Loucy (cell line): ENCODE results near the gene CTNND2.

Source experiments
- H2AFZ ChIP-seq: fragments of 200-600 bp; sonication (generic); 2 replicates; pipeline ENCODE4 v1.6.0; 2016; ENCODE audit warnings: antibody characterized with exemption, mild to moderate bottlenecking, low read length, moderate library complexity
- H3F3A ChIP-seq: fragments of 200-600 bp; 2 replicates; pipeline ENCODE4 v1.6.0; 2016; ENCODE audit warnings: antibody characterized with exemption, low read depth, mild to moderate bottlenecking
- H3K27me3 ChIP-seq: fragments of 200-600 bp; sonication (generic); 2 replicates; pipeline ENCODE4 v1.6.1; 2014; ENCODE audit warnings: low read length, mild to moderate bottlenecking; ENCODE audit not compliant: insufficient read depth, poor library complexity, severe bottlenecking
- H3K36me3 ChIP-seq: fragments of 200-600 bp; sonication (generic); 2 replicates; pipeline ENCODE4 v1.6.1; 2016; ENCODE audit warnings: low read length; ENCODE audit not compliant: insufficient read depth
- H3K4me1 ChIP-seq: fragments of 200-600 bp; sonication (generic); 2 replicates; pipeline ENCODE4 v1.5.1; 2014; ENCODE audit warnings: low read length, mild to moderate bottlenecking; ENCODE audit not compliant: insufficient read depth, poor library complexity, severe bottlenecking
- H3K4me2 ChIP-seq: fragments of 200-600 bp; sonication (generic); 2 replicates; pipeline ENCODE4 v1.6.0; 2014; ENCODE audit warnings: antibody characterized with exemption, low read length, low read depth, mild to moderate bottlenecking; ENCODE audit not compliant: poor library complexity, severe bottlenecking
- H3K4me3 ChIP-seq: fragments of 200-600 bp; sonication (generic); 2 replicates; pipeline ENCODE4 v1.5.1; 2014; ENCODE audit warnings: low read length, mild to moderate bottlenecking, mixed read lengths; ENCODE audit not compliant: poor library complexity, severe bottlenecking
- H3K79me2 ChIP-seq: fragments of 200-600 bp; sonication (generic); 2 replicates; pipeline ENCODE4 v1.6.1; 2014; ENCODE audit warnings: low read length; ENCODE audit not compliant: insufficient read depth
- H3K9ac ChIP-seq: fragments of 200-600 bp; sonication (generic); 2 replicates; pipeline ENCODE4 v1.6.0; 2014; ENCODE audit warnings: mild to moderate bottlenecking, low read depth, low read length, moderate library complexity; ENCODE audit not compliant: poor library complexity, severe bottlenecking
- H3K9me2 ChIP-seq: fragments of 200-600 bp; sonication (generic); replicated peaks from 2 replicates; pipeline ENCODE4 v1.6.1; 2016; ENCODE audit warnings: low read depth, low read length, mixed read lengths
- H3K9me3 ChIP-seq: fragments of 200-600 bp; sonication (generic); 2 replicates; pipeline ENCODE4 v1.6.1; 2014; ENCODE audit warnings: mild to moderate bottlenecking, antibody characterized with exemption, low read length, low read depth; ENCODE audit not compliant: insufficient read depth
- H4K20me1 ChIP-seq: fragments of 200-600 bp; sonication (generic); 2 replicates; pipeline ENCODE4 v1.6.0; 2014; ENCODE audit warnings: antibody characterized with exemption, low read length, mild to moderate bottlenecking; ENCODE audit not compliant: insufficient read depth, poor library complexity, severe bottlenecking
- EZH2phosphoT487 ChIP-seq: fragments of 200-600 bp; IDR thresholded peaks from 2 replicates; pipeline ENCODE4 v1.6.1; 2018; ENCODE audit warnings: antibody characterized with exemption, mild to moderate bottlenecking, moderate library complexity, borderline replicate concordance
- TF ChIP-seq, protein P1 (sequence below): fragments of 200-600 bp; sonication (generic); conservative IDR thresholded peaks from 2 replicates; pipeline ENCODE4 v1.5.1; 2014; ENCODE audit warnings: mild to moderate bottlenecking, antibody characterized with exemption, low read length

Gene CTNND2

DNA sequence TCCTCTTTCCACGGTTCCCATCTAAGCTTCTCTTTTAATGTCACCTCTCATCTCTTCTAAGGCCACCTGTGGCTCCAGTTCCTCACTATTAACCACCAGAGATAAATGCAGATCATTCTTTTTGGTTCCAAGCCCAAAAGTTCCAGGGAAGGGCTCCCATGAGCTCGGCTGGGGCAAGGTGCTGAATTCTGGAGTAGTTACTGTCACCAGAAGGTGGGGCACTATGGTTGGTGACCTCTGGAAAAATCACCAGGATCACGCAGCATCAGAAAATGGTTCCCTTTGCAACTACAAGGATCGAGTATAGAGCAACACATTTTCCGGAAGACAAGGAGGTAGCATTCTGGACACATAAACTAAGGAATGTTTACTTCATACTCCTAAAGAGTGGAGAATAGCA is 614.5 kb downstream of the CTNND2 start:
- no peaks in the 10 kb centered on the region for H4K20me1 ChIP-seq
- no peaks in the 10 kb centered on the region for H3K36me3 ChIP-seq
- H2AFZ ChIP-seq: no peak overlapping the region
- H3K9me2 ChIP-seq: no peaks in the 10 kb centered on the region
- TF ChIP-seq, protein P1, sequence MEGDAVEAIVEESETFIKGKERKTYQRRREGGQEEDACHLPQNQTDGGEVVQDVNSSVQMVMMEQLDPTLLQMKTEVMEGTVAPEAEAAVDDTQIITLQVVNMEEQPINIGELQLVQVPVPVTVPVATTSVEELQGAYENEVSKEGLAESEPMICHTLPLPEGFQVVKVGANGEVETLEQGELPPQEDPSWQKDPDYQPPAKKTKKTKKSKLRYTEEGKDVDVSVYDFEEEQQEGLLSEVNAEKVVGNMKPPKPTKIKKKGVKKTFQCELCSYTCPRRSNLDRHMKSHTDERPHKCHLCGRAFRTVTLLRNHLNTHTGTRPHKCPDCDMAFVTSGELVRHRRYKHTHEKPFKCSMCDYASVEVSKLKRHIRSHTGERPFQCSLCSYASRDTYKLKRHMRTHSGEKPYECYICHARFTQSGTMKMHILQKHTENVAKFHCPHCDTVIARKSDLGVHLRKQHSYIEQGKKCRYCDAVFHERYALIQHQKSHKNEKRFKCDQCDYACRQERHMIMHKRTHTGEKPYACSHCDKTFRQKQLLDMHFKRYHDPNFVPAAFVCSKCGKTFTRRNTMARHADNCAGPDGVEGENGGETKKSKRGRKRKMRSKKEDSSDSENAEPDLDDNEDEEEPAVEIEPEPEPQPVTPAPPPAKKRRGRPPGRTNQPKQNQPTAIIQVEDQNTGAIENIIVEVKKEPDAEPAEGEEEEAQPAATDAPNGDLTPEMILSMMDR: no peak
- no peak for TF ChIP-seq EZH2phosphoT487
- no peaks in the 10 kb centered on the region for H3K9me3 ChIP-seq
- no peaks in the 10 kb centered on the region for H3K79me2 ChIP-seq
- no peak overlapping the region for H3K4me2 ChIP-seq
- no peak overlapping the region for H3K9ac ChIP-seq
- no peaks in the 10 kb centered on the region for H3F3A ChIP-seq
- H3K4me3 ChIP-seq: no peak overlapping the region
- H3K27me3 ChIP-seq: no peaks in the 10 kb centered on the region
- H3K4me1 ChIP-seq: peaks cover 6% of the 10 kb centered on the region

DNA sequence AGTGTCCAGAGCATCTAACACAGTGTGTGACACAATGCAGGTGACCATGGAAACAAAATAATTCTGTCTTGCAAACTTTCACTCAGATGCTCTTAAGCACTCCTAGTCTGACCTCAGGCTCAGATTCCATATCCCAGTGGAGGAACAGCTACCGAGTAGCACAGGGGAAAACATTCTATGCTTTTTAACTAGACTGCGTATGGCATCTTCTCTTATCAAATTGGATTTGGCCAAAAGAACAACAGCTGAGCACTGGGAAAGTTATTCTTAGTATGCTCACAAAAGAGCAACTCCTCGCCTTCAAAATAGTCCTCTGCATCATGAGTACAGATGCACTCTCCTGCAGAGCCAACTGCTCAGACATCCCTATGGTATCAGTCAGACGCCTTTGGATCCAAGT is 615.0 kb downstream of the CTNND2 start:
- H3K9ac ChIP-seq: no peak overlapping the region
- H3F3A ChIP-seq: no peaks in the 10 kb centered on the region
- no peak overlapping the region for H2AFZ ChIP-seq
- no peaks in the 10 kb centered on the region for H3K79me2 ChIP-seq
- H3K27me3 ChIP-seq: no peaks in the 10 kb centered on the region
- no peak for TF ChIP-seq EZH2phosphoT487
- TF ChIP-seq, protein P1: no peak
- no peaks in the 10 kb centered on the region for H3K36me3 ChIP-seq
- no peak overlapping the region for H3K4me3 ChIP-seq
- H3K4me1 ChIP-seq: peaks cover 6% of the 10 kb centered on the region
- H3K9me2 ChIP-seq: no peaks in the 10 kb centered on the region
- H3K9me3 ChIP-seq: no peaks in the 10 kb centered on the region
- no peak overlapping the region for H3K4me2 ChIP-seq
- no peaks in the 10 kb centered on the region for H4K20me1 ChIP-seq

DNA sequence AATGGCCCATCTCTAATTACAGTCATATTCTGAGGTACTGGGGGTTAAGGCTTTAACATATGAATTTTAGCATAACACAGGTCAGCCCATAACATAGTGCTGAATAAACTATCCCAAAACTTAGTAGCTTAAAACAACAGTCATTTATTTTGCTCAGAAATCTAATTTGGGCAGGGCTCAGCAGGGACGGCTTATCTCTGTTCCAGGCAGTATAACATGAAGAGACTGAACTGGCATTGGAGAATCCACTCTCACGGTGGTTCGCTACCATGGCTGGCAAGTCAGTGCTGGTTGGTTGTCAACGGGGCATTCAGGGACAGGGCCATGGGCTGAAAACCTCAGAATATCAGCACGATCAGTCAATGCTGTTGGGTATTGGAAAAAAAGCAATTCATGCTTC is 622.4 kb downstream of the CTNND2 start:
- no peaks in the 10 kb centered on the region for H3F3A ChIP-seq
- H3K4me3 ChIP-seq: no peak overlapping the region
- no peaks in the 10 kb centered on the region for H3K27me3 ChIP-seq
- no peaks in the 10 kb centered on the region; the same call in 1 of the 2 replicates for H3K9me3 ChIP-seq
- no peak overlapping the region for H3K9ac ChIP-seq
- no peak overlapping the region for H3K4me2 ChIP-seq
- no peak for TF ChIP-seq EZH2phosphoT487
- TF ChIP-seq, protein P1: no peak
- H4K20me1 ChIP-seq: no peaks in the 10 kb centered on the region
- H3K79me2 ChIP-seq: no peaks in the 10 kb centered on the region
- no peaks in the 10 kb centered on the region for H3K9me2 ChIP-seq
- H2AFZ ChIP-seq: no peak overlapping the region
- no peaks in the 10 kb centered on the region for H3K36me3 ChIP-seq
- H3K4me1 ChIP-seq: no peaks in the 10 kb centered on the region
